GM21723 (cell line): ENCODE results near the gene FAM111B.

Source experiments
- ATAC-seq: cut with Tn5 transposase; IDR thresholded peaks from one replicate; pipeline ENCODE4 v1.9.1; 2021; ENCODE audit warnings: mild to moderate bottlenecking, moderate library complexity; ENCODE audit not compliant: unreplicated experiment

The FAM111B gene

DNA sequence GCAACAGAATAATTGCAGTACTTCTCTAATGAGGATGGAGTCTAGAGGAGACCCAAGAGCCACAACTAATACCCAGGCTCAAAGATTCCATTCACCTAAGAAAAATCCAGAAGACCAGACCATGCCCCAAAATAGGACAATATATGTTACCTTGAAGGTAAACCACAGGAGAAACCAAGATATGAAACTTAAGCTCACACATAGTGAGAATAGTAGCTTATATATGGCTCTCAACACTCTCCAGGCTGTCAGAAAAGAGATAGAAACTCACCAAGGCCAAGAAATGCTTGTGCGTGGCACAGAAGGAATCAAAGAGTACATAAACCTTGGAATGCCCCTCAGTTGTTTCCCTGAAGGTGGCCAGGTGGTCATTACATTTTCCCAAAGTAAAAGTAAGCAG is 44.7 kb downstream of the FAM111B start:
- ATAC-seq = peak; percentile 57

DNA sequence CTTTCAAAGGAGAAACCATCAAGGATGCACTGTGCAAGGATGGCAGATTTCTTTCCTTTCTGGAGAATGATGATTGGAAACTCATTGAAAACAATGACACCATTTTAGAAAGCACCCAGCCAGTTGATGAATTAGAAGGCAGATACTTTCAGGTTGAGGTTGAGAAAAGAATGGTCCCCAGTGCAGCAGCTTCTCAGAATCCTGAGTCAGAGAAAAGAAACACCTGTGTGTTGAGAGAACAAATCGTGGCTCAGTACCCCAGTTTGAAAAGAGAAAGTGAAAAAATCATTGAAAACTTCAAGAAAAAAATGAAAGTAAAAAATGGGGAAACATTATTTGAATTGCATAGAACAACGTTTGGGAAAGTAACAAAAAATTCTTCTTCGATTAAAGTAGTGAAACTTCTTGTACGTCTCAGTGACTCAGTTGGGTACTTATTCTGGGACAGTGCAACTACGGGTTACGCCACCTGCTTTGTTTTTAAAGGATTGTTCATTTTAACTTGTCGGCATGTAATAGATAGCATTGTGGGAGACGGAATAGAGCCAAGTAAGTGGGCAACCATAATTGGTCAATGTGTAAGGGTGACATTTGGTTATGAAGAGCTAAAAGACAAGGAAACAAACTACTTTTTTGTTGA is 45.4 kb downstream of the FAM111B start:
- peak; percentile 90 for ATAC-seq

DNA sequence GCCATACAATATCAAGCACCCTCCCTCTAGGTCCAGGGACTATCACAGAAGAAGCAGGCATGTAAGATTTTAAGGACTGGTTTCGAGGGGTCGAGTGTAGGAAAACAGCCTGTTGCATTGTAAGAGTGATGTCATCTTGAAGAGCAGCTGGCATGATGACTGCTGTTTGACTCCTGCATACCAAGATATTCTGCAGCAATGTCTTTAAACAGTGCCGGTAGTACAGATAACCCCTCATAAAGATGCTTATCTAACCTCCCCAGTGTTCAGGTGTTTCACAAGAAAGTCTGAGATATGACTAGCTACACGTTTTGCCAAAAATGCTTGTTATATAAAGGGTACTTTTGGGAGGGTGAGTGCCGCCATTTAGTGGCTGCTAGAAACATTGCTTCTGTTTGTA is 47.6 kb downstream of the FAM111B start:
- no peak for ATAC-seq

DNA sequence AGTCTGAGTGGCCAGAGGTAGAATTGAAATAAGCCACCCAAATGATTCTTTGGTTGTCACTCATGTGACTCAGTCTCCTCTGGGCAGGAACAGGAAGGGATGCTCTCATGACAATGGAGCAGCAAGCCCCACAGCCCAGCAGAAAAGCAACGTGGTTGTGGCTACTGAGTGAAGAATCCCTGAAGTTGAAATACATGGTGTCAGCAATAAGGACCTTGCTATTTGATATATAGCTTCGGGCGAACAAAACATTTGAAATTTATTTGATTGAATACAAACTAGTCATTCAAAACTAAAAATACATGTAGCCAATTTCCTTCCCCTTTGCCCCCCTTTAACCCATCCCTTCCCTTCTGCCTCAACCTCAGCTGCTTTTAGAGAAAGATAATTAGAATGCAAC is 50.4 kb downstream of the FAM111B start:
- ATAC-seq = no peak

DNA sequence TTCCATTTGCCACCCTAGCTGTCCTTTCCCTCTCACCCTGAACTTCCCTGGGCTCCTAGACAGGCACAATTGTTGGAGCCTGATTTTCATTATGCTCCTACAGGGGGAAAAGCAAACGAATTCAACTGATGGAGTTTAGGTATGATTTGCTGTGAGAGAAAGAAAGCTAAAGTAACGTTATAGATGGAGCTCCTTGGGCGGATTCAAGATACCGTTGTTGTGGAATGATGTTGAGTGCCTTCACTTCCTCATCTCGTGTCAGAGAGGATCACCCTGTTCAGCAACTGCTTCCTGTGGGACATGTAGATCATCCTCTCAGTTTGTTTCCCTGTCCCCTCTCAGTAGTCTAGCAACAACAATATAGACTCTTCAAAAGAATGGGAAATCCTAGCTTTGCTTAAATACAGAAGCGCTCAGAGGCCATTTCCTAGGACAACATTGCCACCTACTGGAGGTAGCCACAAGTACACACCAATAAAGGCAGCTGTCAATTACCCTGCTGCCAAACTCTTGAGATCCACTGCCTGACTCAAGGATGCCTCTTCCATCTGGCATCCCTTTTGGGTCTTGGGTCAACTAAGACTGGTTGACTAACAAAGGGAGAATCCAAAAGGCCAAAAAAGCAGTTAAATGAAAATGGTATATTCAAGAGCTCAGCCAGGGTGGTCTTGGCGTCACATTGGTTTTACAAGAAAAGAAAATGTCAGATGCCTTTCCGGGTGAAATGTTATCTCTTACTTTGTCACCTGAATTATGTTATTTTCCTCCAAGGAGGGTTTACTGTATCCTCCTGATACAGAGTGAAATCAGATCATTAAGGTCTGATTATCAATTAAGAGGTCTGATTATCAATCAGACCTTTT is 51.4 kb downstream of the FAM111B start:
- ATAC-seq = peak; percentile 95

DNA sequence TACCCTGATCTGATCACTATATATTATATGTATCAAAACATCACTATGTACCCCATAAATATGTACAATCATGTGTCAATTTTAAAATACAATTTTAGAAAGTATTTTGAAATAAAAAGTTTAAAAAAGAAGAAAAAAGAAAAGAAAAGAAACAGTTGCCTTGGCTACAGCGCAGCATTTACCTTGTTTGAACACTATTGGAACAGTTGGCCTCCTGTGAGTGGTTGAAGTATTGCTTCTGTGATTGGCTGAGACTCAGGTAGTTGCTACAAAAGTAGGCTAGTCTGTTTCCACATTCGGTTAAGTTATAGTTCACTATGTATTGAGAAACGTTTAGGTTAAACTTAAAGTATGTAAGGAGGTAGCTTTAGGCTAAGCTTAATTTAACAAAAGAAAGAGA is 57.0 kb downstream of the FAM111B start:
- no peak for ATAC-seq

DNA sequence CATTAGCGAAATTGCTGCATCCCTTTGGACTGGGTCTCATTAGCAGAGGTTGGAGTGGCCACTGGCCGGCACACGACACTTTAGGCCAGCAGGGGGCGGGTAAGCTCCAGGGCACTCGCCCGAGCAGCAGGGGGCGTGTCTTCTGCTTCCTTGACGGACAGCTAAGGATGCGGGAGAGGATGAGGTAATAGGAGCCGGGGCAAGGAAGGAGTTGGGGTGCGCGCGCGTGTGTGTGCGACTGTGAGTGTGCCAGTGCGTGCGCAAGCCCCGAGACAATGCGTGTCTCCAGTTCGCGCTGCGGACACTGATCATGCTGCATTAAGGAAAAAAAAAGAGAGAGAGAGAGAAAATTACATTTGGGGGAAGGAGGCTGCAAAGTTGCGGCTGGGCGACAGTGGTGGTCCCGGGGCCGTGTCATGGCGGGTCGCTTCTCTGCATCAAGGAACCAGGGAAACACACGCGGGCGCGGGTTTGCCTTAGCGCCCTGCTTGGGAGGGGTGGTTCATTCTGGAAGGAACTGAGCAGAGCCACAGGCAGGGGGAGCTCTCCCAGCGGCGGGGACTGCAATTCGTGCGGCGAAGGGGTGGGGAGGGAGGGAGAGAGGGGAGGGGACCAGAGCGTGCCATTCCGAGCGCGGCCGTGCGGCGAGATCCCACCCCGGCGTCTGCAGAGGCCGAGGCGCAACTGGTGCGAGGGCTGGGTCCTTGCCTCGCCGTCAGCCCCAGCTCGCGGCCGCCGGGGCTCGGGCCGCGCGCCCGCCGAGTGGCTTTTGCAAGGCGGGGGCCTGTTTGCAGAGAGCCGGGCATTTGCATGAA is 64.7 kb downstream of the FAM111B start, which contains the start of gene DTX4:
Gene DTX4, plus strand, starts transcription at position 625 of the 815 bp plus-strand sequence. CDS start 464 bp downstream, outside the sequence.
- ATAC-seq = peak; percentile 84

DNA sequence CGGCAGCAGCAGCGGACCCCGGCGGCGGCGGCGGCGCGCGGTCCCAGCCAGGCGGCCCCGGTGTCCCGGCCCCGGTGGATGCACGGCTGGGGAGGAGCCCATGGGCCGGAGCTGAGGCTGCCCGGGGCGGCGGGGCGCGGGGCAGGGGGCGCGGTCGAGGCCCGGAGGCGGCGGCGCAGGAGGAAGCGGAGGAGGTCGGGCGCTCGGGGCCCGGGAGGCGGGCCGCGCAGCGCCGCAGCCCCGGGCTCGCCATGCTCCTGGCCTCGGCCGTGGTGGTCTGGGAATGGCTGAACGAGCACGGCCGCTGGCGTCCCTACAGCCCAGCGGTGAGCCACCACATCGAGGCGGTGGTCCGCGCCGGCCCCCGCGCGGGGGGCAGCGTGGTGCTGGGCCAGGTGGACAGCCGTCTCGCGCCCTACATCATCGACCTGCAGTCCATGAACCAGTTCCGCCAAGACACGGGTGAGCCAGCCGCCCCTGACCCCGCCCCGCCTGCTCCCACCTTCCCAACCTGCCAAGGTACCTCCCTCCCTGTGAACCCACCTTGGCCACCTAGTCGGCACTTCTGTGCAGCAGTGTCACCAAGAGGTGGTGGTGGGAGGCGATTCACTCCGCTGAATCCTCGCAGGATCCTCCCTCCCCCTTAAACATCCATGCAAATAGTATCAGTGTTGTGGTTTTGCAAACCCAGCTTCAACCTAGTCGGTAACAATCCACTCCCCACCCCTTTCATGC is 65.5 kb downstream of the FAM111B start:
- ATAC-seq = peak; percentile 37

DNA sequence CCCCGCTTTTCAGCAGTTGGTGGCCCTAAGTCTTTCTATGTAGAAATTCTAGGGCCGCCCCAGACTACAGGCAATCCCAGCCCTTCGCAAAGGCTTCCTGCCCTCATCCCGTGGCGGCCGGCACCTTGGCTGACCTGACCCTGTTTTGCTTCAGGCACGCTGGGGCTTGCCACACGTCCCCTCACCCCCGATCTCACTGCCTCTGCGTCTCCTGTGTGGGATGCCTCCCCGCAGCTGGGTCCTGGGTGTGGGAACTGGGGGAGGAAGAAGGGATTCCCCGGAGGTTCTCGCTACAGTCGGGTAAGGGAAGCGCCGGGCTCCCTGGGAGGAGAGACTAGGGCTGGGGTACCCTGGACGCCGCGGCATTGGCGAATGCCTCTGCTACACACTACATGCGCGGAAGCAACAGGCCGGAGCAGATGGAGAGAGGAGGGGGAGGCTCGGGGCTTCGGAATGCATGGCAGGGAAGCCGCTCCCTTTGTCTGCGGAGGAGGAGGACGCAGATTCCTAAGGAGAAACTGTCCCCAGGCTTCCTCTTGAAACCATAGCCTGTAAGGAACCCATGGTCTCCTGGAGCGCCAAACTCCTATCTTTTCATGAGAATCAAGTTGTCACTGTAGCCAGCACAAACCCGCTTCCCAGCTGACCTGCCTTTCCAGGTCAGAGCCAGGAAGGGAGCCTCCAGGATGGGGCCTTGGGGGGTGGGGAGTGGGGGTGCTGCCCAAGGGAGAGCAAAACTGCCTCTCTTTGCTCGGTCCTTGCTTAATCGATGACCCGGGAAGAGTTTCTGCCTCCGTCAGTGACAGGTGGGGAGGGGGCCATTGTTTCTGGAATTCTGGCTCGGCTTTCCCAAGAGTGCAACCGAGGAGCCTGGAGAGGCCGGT is 66.3 kb downstream of the FAM111B start:
- peak; percentile 5 for ATAC-seq

DNA sequence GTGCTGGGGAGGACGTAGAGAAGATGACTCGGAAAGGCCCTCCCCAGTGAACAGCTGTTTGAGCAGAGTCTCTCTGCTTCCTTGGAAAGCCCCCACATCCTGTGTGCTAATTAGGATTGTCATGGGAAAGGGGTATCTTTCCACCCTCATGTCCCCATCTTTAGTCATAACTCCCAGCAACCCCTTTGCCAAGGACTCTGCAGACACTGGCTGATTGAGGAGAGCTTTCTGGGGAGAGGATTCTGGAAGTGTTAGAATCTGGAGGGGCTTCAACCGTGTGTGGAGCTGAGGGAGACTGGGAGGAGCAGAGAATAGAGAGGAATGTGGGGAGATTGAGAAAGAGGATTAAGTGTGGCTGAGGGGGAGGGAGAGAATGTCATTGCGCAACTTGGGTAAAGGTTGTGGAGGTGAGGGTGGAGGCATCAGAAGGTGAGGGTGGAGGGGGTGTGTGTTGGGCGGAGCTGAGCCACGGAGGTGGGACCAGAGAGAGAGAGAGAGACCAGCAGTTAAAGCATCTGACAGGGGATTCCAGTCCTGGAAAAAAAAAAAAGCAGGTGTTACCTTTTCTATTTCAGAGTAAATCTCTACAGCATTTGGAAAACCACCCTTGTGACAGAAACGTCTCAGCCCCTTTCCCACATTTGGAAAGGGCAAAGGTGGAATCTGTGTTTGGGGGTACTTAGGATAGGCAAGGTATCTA is 67.1 kb downstream of the FAM111B start:
- no peak for ATAC-seq

DNA sequence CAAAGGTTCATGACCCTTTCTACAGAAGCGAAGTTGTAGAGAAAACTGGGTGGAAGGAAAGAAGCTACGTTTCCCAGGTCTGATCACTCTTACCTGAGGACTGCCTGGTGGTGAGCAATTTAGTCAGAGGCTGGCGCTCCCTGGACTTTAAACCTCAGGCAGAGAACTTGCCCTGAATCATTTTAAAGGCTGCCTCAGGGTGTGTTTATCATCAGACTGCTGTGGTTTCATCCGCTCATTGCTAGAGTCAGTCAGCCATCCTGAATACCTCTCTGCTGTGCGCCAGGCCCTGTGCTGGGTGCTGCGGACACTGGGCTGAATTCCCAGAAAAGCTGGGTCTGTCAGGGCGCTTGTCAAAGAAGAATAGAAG is 67.6 kb downstream of the FAM111B start:
- no peak for ATAC-seq

DNA sequence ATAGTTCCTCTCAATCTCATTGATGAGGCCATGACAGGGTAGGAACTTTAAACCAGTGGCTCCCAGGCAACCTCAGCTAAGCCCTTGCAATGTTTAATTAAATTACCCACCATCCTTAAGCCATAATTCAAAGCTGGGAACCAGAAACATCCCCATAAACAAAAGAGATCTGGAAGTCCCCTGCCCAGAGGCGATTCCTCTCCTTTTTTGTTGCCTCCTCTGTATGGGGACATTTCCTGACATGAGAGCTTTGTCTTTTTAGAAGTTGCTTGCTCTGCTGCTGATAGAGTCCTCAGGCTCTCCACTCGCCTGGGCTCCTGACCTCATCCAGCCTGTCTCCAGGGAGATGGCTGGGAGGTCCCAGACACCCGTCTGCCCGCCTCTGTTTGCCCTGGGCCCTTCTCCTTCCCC is 68.1 kb downstream of the FAM111B start:
- ATAC-seq = no peak

DNA sequence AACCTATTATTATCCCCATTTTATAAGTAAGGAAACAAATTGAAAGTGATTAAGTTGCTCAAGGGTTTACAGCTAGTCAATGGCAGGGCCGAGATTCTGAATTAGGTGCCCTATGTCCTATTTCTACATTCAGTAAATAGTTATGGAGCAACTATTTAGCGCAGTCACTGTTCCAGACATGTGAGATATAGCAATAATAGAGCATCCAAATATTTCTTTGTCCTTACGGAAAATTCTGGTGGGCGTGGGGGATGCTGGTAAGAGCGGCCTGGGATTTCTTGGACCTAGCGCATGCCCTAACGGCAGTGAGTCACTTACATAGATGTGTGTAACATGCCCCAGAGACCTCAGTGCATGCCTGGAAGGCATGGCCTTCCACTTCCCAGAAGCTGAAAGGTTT is 69.3 kb downstream of the FAM111B start:
- no peak for ATAC-seq
